ENCODE data around the gene ZNF154. TPM values are rescaled to one million over a fixed set of nuclear protein-coding genes. Genes with fewer than 3 reads are reported as not detected.

Gene ZNF154
- total and polyA plus RNA-seq, 2 experiments from 2014 or later = 5.1 to 10.1 TPM

- Histone ChIP-seq H3K4me2 (no peak overlapping the region), H3K27me3 (ENCODE audit: insufficient read depth) (no peaks in the 10 kb centered on the region), H3F3A (replicated peaks; ENCODE audit: low read depth) (peaks cover 16% of the 10 kb centered on the region), H3K27ac (ENCODE audit: low read depth) (no peak overlapping the region), H2AFZ (no peak overlapping the region), H3K79me2 (replicated peaks; ENCODE audit: insufficient read depth) (peaks cover 32% of the 10 kb centered on the region), H3K4me3 (no peak overlapping the region), H3K36me3 (ENCODE audit: insufficient read depth) (peaks cover 61% of the 10 kb centered on the region), H3K9me2 (ENCODE audit: insufficient read depth) (no peaks in the 10 kb centered on the region), H4K20me1 (replicated peaks; ENCODE audit: insufficient read depth) (peaks cover 34% of the 10 kb centered on the region), H3K4me1 (ENCODE audit: insufficient read depth) (no peaks in the 10 kb centered on the region)
- Mint-ChIP-seq H3K4me3 (no peak overlapping the region), H3K27ac (no peak overlapping the region), H3K36me3 (ENCODE audit: low read depth) (peaks cover 82% of the 10 kb centered on the region), H3K4me1 (no peaks in the 10 kb centered on the region), H3K27me3 (ENCODE audit: insufficient read depth, low read depth, poor library complexity) (peaks cover 2% of the 10 kb centered on the region), H3K9me3 (no peaks in the 10 kb centered on the region)
- TF ChIP-seq CREB1 (CRISPR knock-in tag; IDR thresholded peaks at IDR 0.05; ENCODE audit: low read depth) (no peak), ETS1 (IDR thresholded peaks at IDR 0.05) (no peak), JUNB (IDR thresholded peaks at IDR 0.05; ENCODE audit: unreplicated experiment) (no peak), CTCF (conservative IDR thresholded peaks at IDR 0.05; ENCODE audit: low read depth in 2 of 2) (no peak)
- ATAC-seq (no peak), DNase-seq (ENCODE audit: low spot score) (no peak)
These were observed 45.2 kb upstream of the ZNF154 start for GRCh38 chr19:57754091-57754673.

DNA sequence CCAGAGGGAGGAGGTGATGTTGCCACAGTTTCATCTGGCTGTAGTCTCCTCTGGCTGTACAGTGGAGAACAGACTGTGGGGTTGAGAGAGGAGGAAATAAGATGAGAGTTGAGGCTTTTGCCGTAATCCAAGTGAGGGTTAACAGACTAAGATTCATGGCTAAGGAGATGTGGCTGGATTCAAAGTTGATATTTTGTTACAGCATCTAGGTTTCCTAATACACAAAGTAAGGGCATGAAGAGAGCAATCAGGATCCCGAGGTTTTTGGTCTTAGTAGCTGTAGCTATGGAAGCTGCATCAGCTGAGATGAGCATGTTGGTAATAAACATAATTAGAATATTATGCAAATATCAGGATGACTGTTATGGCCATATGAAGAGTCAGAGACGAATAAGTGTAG lies 39.0 kb upstream of the ZNF154 start:
- Mint-ChIP-seq H3K27me3 (ENCODE audit: insufficient read depth, low read depth, poor library complexity) (peaks cover 5% of the 10 kb centered on the region), H3K4me3 (peak overlapping the region; percentile 90), H3K9me3 (no peaks in the 10 kb centered on the region), H3K4me1 (peaks cover 9% of the 10 kb centered on the region; the same call in 2 of the 3 replicates), H3K27ac (no peak overlapping the region), H3K36me3 (ENCODE audit: low read depth) (peaks cover 51% of the 10 kb centered on the region)
- peaks cover 27% of the 10 kb centered on the region for H3K36me3 ChIP-seq (ENCODE audit: insufficient read depth)
- no peak overlapping the region for H3K27ac ChIP-seq (ENCODE audit: low read depth)
- H2AFZ ChIP-seq = no peak overlapping the region
- peaks cover 41% of the 10 kb centered on the region for H3K79me2 ChIP-seq (replicated peaks; ENCODE audit: insufficient read depth)
- H3F3A ChIP-seq (replicated peaks; ENCODE audit: low read depth) = peaks cover 9% of the 10 kb centered on the region; the same call in 1 of the 2 replicates
- no peaks in the 10 kb centered on the region; the same call in 1 of the 2 replicates for H3K9me2 ChIP-seq (ENCODE audit: insufficient read depth)
- H3K4me2 ChIP-seq = peak overlapping the region; percentile 96
- DNase-seq (ENCODE audit: low spot score) = no peak
- H4K20me1 ChIP-seq (replicated peaks; ENCODE audit: insufficient read depth) = peaks cover 32% of the 10 kb centered on the region
- H3K4me1 ChIP-seq (ENCODE audit: insufficient read depth) = peaks cover 4% of the 10 kb centered on the region; the same call in 1 of the 2 replicates
- ATAC-seq = no peak
- peak overlapping the region; percentile 87 for H3K4me3 ChIP-seq
- no peaks in the 10 kb centered on the region for H3K27me3 ChIP-seq (ENCODE audit: insufficient read depth)
- TF ChIP-seq CTCF (conservative IDR thresholded peaks at IDR 0.05; ENCODE audit: low read depth in 2 of 2) = no peak
- TF ChIP-seq ZNF114 (CRISPR knock-in tag; IDR thresholded peaks at IDR 0.05) = no peak
- no peak for TF ChIP-seq NANOG (IDR thresholded peaks at IDR 0.05; ENCODE audit: borderline replicate concordance)
- TF ChIP-seq ZNF462 (CRISPR knock-in tag; IDR thresholded peaks at IDR 0.05) = no peak

All from GM23338 (cell line).